Liver (tissue), 3 donors: ENCODE measurements around the gene KCNK7.

Experiments
- CTCF ChIP-seq: fragments of 150-350 bp; IDR thresholded peaks from 2 replicates; pipeline ENCODE4 v1.5.1; 2017; ENCODE audit warnings: improper control_type of control experiment, low read depth, low read length; ENCODE audit not compliant: missing input control
- HNF4G ChIP-seq: IDR thresholded peaks from 2 replicates; pipeline ENCODE4 v1.6.1; 2016; ENCODE audit warnings: antibody characterized with exemption
- REST ChIP-seq: IDR thresholded peaks from 2 replicates; pipeline ENCODE4 v1.6.1; 2016; ENCODE audit warnings: antibody characterized with exemption, mild to moderate bottlenecking
- SP1 ChIP-seq: IDR thresholded peaks from 2 replicates; pipeline ENCODE4 v1.6.1; 2018; ENCODE audit warnings: antibody characterized with exemption, mild to moderate bottlenecking
- YY1 ChIP-seq: IDR thresholded peaks from 2 replicates; pipeline ENCODE4 v1.6.1; 2016; ENCODE audit warnings: antibody characterized with exemption, mild to moderate bottlenecking
- donor health status: healthy.
- donor health status: healthy.

- no peak for TF ChIP-seq HNF4G
- TF ChIP-seq CTCF = no peak
- no peak for TF ChIP-seq SP1
- no peak for TF ChIP-seq YY1
- no peak for TF ChIP-seq REST
Observed at GRCh38 chr11:65571940-65572339, 23.7 kb downstream of the KCNK7 start.
